ENCODE results near the gene MAP6. TPM values are rescaled to one million over a fixed set of nuclear protein-coding genes. Genes with fewer than 3 reads are reported as not detected.

The MAP6 gene
- total RNA-seq, 1 experiment from 2014 or later, result not detected

DNA sequence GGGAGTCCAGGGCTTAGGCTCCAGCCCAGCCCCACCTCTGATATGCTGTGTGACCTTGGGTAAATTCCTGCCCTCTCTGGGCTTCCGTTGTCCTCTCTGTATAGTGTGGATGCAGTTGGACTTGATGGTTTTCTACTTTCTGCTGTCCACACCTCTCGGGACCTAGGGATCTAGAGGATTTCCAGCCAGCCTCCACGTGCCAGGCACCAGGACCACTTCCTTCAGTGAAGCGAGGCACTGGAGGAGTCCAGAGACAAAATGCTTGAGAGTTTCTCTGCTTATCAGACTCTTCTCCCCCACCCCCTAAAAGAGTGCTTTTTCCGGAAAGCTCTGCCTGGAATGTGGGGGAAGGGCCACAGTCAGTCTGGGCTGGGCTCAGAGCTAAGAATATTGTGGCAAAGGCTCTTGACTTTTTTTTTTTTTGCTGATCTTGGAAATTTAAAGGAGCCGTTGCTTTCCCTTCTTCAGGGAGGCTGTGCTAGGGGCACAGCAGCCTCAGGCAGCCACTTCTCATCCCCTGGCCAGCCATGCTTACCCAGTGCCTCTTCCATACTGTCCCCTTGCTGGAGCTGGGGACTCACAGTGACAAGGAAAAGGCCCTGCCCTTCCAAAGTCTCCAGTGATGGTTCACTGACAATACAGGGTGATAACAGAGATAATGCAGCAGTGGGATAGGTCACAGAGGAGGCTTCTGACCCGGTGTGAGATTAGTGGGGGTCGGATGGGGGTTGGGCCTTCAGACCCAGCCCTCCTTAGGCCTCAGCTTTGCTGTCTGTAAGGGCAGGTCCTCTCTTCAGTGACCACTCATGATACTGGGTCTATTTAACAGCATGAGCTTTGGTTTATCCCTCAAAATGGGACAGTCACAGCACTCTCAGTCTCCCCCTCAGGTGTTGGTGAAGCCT lies 109.6 kb downstream of the MAP6 start:
- Histone ChIP-seq H3K79me2 (ENCODE audit: insufficient read depth, low read length) (peaks cover 23% of the 10 kb centered on the region), H3K9me3 (ENCODE audit: control insufficient read depth in 1 of 2, insufficient read depth in 1 of 2, low read depth in 1 of 2, low read length in 2 of 2) (no peaks in the 10 kb centered on the region), H2AFZ (ENCODE audit: low read depth, low read length, poor library complexity, severe bottlenecking) (no peak overlapping the region), H3K27ac (ENCODE audit: low read depth, low read length) (no peak overlapping the region), H3K27me3 (ENCODE audit: insufficient read depth, low read length) (no peaks in the 10 kb centered on the region), H3K36me3 (ENCODE audit: control insufficient read depth in 1 of 2, insufficient read depth in 2 of 2, low read length in 2 of 2) (no peaks in the 10 kb centered on the region), H3K4me2 (ENCODE audit: low read length) (no peak overlapping the region), H3K9me2 (ENCODE audit: insufficient read depth) (no peaks in the 10 kb centered on the region), H3K4me1 (ENCODE audit: control insufficient read depth in 1 of 2, insufficient read depth in 2 of 2, low read length in 2 of 2) (peaks cover 10 to 52% of the 10 kb centered on the region in 2 experiments), H4K20me1 (ENCODE audit: insufficient read depth) (no peaks in the 10 kb centered on the region), H3K9ac (ENCODE audit: low read length) (no peak overlapping the region), H3K4me3 (replicated peaks in 1 of 2; ENCODE audit: low read depth in 1 of 2, low read length in 2 of 2) (no peak overlapping the region)
- no peak for ATAC-seq
- no peak for DNase-seq (ENCODE audit: low read depth, low spot score)
- ChIA-PET RAD21 (ENCODE audit: low non-redundant PET in 1 of 2, low total read pairs in 2 of 2, uncharacterized antibody in 2 of 2, unreplicated experiment in 2 of 2) (no interaction called here), POLR2A (no interaction called here), CTCF (interaction anchor here (1.2 kb wide), 1 partner anchor 17 kb away, joined by 3 read pairs; no protein-coding TSS in a partner anchor)
- TF ChIP-seq POLR2A (IDR thresholded peaks at IDR 0.05; ENCODE audit: borderline replicate concordance, extremely low read depth, insufficient read depth, insufficient read length) (no peak), MAX (IDR thresholded peaks at IDR 0.05) (no peak), SRF (IDR thresholded peaks at IDR 0.05; ENCODE audit: low read depth) (no peak), ZFX (IDR thresholded peaks at IDR 0.05) (no peak), CTCF (IDR thresholded peaks at IDR 0.05 in 2 of 3, conservative IDR thresholded peaks at IDR 0.05 in 1 of 3; ENCODE audit: borderline replicate concordance in 1 of 3, insufficient read depth in 1 of 3, low read depth in 2 of 3, low read length in 2 of 3) (no peak), YY1 (IDR thresholded peaks at IDR 0.05; ENCODE audit: extremely low read depth, insufficient replicate concordance, low read depth, low read length) (no peak), SP1 (IDR thresholded peaks at IDR 0.05; ENCODE audit: low read depth) (no peak), CEBPB (IDR thresholded peaks at IDR 0.05; ENCODE audit: low read depth) (no peak), TCF7L2 (IDR thresholded peaks at IDR 0.05; ENCODE audit: borderline replicate concordance, extremely low read depth, insufficient read depth, insufficient read length) (no peak), ZNF274 (IDR thresholded peaks at IDR 0.05; ENCODE audit: low read depth, low read length) (no peak), FOSL1 (IDR thresholded peaks at IDR 0.05; ENCODE audit: low read depth) (no peak)
- TF ChIP-seq, protein P1, sequence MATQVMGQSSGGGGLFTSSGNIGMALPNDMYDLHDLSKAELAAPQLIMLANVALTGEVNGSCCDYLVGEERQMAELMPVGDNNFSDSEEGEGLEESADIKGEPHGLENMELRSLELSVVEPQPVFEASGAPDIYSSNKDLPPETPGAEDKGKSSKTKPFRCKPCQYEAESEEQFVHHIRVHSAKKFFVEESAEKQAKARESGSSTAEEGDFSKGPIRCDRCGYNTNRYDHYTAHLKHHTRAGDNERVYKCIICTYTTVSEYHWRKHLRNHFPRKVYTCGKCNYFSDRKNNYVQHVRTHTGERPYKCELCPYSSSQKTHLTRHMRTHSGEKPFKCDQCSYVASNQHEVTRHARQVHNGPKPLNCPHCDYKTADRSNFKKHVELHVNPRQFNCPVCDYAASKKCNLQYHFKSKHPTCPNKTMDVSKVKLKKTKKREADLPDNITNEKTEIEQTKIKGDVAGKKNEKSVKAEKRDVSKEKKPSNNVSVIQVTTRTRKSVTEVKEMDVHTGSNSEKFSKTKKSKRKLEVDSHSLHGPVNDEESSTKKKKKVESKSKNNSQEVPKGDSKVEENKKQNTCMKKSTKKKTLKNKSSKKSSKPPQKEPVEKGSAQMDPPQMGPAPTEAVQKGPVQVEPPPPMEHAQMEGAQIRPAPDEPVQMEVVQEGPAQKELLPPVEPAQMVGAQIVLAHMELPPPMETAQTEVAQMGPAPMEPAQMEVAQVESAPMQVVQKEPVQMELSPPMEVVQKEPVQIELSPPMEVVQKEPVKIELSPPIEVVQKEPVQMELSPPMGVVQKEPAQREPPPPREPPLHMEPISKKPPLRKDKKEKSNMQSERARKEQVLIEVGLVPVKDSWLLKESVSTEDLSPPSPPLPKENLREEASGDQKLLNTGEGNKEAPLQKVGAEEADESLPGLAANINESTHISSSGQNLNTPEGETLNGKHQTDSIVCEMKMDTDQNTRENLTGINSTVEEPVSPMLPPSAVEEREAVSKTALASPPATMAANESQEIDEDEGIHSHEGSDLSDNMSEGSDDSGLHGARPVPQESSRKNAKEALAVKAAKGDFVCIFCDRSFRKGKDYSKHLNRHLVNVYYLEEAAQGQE (IDR thresholded peaks at IDR 0.05; ENCODE audit: low read depth), result no peak
- TF ChIP-seq, protein P2, sequence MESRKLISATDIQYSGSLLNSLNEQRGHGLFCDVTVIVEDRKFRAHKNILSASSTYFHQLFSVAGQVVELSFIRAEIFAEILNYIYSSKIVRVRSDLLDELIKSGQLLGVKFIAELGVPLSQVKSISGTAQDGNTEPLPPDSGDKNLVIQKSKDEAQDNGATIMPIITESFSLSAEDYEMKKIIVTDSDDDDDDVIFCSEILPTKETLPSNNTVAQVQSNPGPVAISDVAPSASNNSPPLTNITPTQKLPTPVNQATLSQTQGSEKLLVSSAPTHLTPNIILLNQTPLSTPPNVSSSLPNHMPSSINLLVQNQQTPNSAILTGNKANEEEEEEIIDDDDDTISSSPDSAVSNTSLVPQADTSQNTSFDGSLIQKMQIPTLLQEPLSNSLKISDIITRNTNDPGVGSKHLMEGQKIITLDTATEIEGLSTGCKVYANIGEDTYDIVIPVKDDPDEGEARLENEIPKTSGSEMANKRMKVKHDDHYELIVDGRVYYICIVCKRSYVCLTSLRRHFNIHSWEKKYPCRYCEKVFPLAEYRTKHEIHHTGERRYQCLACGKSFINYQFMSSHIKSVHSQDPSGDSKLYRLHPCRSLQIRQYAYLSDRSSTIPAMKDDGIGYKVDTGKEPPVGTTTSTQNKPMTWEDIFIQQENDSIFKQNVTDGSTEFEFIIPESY (IDR thresholded peaks at IDR 0.05; ENCODE audit: extremely low read depth, insufficient replicate concordance, low read length), result no peak
- no TSS peak for BruUV-seq (replicated peaks)
- intact Hi-C loops (cut with micrococcal nuclease), result no loop called here
